HepG2 (cell line): ENCODE data around the gene GKN1. TPM values are rescaled to one million over a fixed set of nuclear protein-coding genes. Genes with fewer than 3 reads are reported as not detected.

Source experiments
- CREM ChIP-seq, 2 experiments: sonication (generic) in 1 of 2; formaldehyde crosslinking in 1 of 2; IDR thresholded peaks; 2 replicates each; pipeline versions ENCODE4 v1.4.0 to v1.6.1; 2016 to 2020; ENCODE audit warnings: antibody characterized with exemption in 1 of 2, mild to moderate bottlenecking in 1 of 2, missing genetic modification reagents in 1 of 2
- GATAD2A ChIP-seq: IDR thresholded peaks from 2 replicates; pipeline ENCODE4 v1.6.1; 2016
- GZF1 ChIP-seq: sonication (generic); formaldehyde crosslinking; IDR thresholded peaks from 2 replicates; pipeline ENCODE4 v1.5.1; 2020; ENCODE audit warnings: mild to moderate bottlenecking, missing genetic modification reagents
- MAZ ChIP-seq, 2 experiments: sonication (generic) in 1 of 2; formaldehyde crosslinking in 1 of 2; IDR thresholded peaks; 2 replicates each; pipeline versions ENCODE4 v1.5.0 to v1.6.1; 2012 to 2020; ENCODE audit warnings: low read depth in 2 of 2, mild to moderate bottlenecking in 2 of 2, borderline replicate concordance in 1 of 2, improper control_type of control experiment in 1 of 2, low read length in 1 of 2, missing genetic modification reagents in 1 of 2, moderate library complexity in 1 of 2
- MEIS2 ChIP-seq: sonication (generic); formaldehyde crosslinking; IDR thresholded peaks from 2 replicates; pipeline ENCODE4 v1.9.0; 2021; ENCODE audit warnings: mild to moderate bottlenecking, missing genetic modification reagents
- MYC ChIP-seq: sonication (generic); formaldehyde crosslinking; IDR thresholded peaks from 2 replicates; pipeline ENCODE4 v1.9.0; 2021; ENCODE audit warnings: missing genetic modification reagents, borderline replicate concordance
- NCOA5 ChIP-seq: sonication (generic); formaldehyde crosslinking; IDR thresholded peaks from 2 replicates; pipeline ENCODE4 v1.4.0; 2020; ENCODE audit warnings: missing genetic modification reagents
- NFKBIZ ChIP-seq: IDR thresholded peaks from 2 replicates; pipeline ENCODE4 v1.6.1; 2018; ENCODE audit warnings: missing genetic modification reagents, missing compliant biosample characterization
- SALL2 ChIP-seq: sonication (generic); formaldehyde crosslinking; IDR thresholded peaks from 2 replicates; pipeline ENCODE4 v1.8.1; 2023; ENCODE audit warnings: mild to moderate bottlenecking, missing genetic modification reagents, inconsistent platforms
- SMC3 ChIP-seq: IDR thresholded peaks from 2 replicates; pipeline ENCODE4 v1.6.1; 2011; ENCODE audit warnings: low read length, improper control_type of control experiment
- THAP9 ChIP-seq: sonication (generic); formaldehyde crosslinking; IDR thresholded peaks from 2 replicates; pipeline ENCODE4; 2020; ENCODE audit warnings: missing genetic modification reagents, mild to moderate bottlenecking, borderline replicate concordance
- ZNF264 ChIP-seq: sonication (generic); formaldehyde crosslinking; IDR thresholded peaks from 2 replicates; pipeline ENCODE4 v1.4.0; 2020; ENCODE audit warnings: missing genetic modification reagents
- ZNF337 ChIP-seq: sonication (generic); formaldehyde crosslinking; IDR thresholded peaks from 2 replicates; pipeline ENCODE4 v1.5.1; 2020; ENCODE audit warnings: missing genetic modification reagents, low read depth, mild to moderate bottlenecking, borderline replicate concordance
- ZNF484 ChIP-seq: sonication (generic); formaldehyde crosslinking; IDR thresholded peaks from 2 replicates; pipeline ENCODE4 v1.5.1; 2020; ENCODE audit warnings: mild to moderate bottlenecking, low read depth, missing genetic modification reagents, borderline replicate concordance
- ZNF547 ChIP-seq: sonication (generic); formaldehyde crosslinking; IDR thresholded peaks from 2 replicates; pipeline ENCODE4 v1.5.1; 2020; ENCODE audit warnings: mild to moderate bottlenecking, missing genetic modification reagents
- ZNF564 ChIP-seq: sonication (generic); formaldehyde crosslinking; IDR thresholded peaks from 2 replicates; pipeline ENCODE4 v1.8.1; 2023; ENCODE audit warnings: mild to moderate bottlenecking, missing genetic modification reagents
- ZNF7 ChIP-seq: IDR thresholded peaks from 2 replicates; pipeline ENCODE4 v1.6.1; 2016; ENCODE audit warnings: missing biosample characterization, missing genetic modification reagents
- ZNF737 ChIP-seq: sonication (generic); formaldehyde crosslinking; IDR thresholded peaks from 2 replicates; pipeline ENCODE4 v1.5.0; 2020; ENCODE audit warnings: missing genetic modification reagents, mild to moderate bottlenecking, borderline replicate concordance
- polyA plus RNA-seq, 8 experiments: library from polyadenylated mRNA; depleted of rRNA in 3 of 8; stranded (reverse) in 7 of 8; unstranded in 1 of 8; fragments of >200 nt; fragmentation: Illumina TruSeq in 4 of 8; extraction: Trizol in 4 of 8; gene quantifications; 2 replicates each; pipeline versions ENCODE4 v1.2.1 to v1.2.3, GENCODE V29; 2011 to 2016; ENCODE audit warnings: low read depth in 4 of 8, missing spikeins in 1 of 8, mixed read lengths in 1 of 8; ENCODE audit not compliant: insufficient read depth in 1 of 8
- total RNA-seq, 5 experiments: library from RNA; depleted of rRNA; stranded (reverse); fragments of >200 nt; fragmentation: Illumina TruSeq; extraction: Trizol; gene quantifications; 2 replicates each; pipeline ENCODE4 v1.2.3, GENCODE V29; 2016; ENCODE audit warnings: low read depth in 1 of 5
- TF ChIP-seq, protein P1 (sequence below): sonication (generic); formaldehyde crosslinking; IDR thresholded peaks from 2 replicates; pipeline ENCODE4 v1.4.0; 2020; ENCODE audit warnings: missing genetic modification reagents
- TF ChIP-seq, protein P2 (sequence below): IDR thresholded peaks from 2 replicates; pipeline ENCODE4 v1.6.1; 2016; ENCODE audit warnings: control low read depth
- TF ChIP-seq, protein P3 (sequence below): sonication (generic); formaldehyde crosslinking; IDR thresholded peaks from 2 replicates; pipeline ENCODE4 v1.9.0; 2022; ENCODE audit warnings: missing genetic modification reagents, mild to moderate bottlenecking, borderline replicate concordance

Gene GKN1
- total and polyA plus RNA-seq, 2 of the 13 experiments (the other 11 are each of a cell fraction or from before 2014, with no cell fraction given), result not detected

- TF ChIP-seq, protein P1, sequence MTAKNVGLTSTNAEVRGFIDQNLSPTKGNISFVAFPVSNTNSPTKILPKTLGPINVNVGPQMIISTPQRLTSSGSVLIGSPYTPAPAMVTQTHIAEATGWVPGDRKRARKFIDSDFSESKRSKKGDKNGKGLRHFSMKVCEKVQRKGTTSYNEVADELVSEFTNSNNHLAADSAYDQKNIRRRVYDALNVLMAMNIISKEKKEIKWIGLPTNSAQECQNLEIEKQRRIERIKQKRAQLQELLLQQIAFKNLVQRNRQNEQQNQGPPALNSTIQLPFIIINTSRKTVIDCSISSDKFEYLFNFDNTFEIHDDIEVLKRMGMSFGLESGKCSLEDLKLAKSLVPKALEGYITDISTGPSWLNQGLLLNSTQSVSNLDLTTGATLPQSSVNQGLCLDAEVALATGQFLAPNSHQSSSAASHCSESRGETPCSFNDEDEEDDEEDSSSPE (CRISPR knock-in tag), result no peak; the same call in 1 of the 2 replicates
- TF ChIP-seq GATAD2A (CRISPR knock-in tag) (0 out of 2 replicates have a peak, but pooled peaks have one; percentile 21), ZNF7 (CRISPR knock-in tag) (no peak), NFKBIZ (no peak), GZF1 (no peak), CREM (IDR thresholded peaks at IDR 0.05) (no peak), CREM (CRISPR knock-in tag; IDR thresholded peaks at IDR 0.05) (no peak), ZNF264 (CRISPR knock-in tag) (no peak), ZNF547 (CRISPR knock-in tag) (peak; percentile 60; the same call in 1 of the 2 replicates), ZNF564 (CRISPR knock-in tag) (0 out of 2 replicates have a peak, but pooled peaks have one; percentile 48), MEIS2 (CRISPR knock-in tag) (no peak), SALL2 (CRISPR knock-in tag) (no peak), THAP9 (peak; percentile 51; the same call in 1 of the 2 replicates), MAZ (IDR thresholded peaks at IDR 0.05; ENCODE audit: borderline replicate concordance, low read depth, low read length) (no peak), MAZ (CRISPR knock-in tag; IDR thresholded peaks at IDR 0.05; ENCODE audit: low read depth) (no peak), NCOA5 (CRISPR knock-in tag) (no peak), ZNF337 (CRISPR knock-in tag) (no peak), MYC (CRISPR knock-in tag) (peak; percentile 17; the same call in 1 of the 2 replicates), ZNF737 (CRISPR knock-in tag) (no peak), ZNF484 (CRISPR knock-in tag) (no peak), SMC3 (peak; percentile 80)
- TF ChIP-seq, protein P2, sequence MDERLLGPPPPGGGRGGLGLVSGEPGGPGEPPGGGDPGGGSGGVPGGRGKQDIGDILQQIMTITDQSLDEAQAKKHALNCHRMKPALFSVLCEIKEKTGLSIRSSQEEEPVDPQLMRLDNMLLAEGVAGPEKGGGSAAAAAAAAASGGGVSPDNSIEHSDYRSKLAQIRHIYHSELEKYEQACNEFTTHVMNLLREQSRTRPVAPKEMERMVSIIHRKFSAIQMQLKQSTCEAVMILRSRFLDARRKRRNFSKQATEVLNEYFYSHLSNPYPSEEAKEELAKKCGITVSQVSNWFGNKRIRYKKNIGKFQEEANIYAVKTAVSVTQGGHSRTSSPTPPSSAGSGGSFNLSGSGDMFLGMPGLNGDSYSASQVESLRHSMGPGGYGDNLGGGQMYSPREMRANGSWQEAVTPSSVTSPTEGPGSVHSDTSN (CRISPR knock-in tag), result no peak
- TF ChIP-seq, protein P3, sequence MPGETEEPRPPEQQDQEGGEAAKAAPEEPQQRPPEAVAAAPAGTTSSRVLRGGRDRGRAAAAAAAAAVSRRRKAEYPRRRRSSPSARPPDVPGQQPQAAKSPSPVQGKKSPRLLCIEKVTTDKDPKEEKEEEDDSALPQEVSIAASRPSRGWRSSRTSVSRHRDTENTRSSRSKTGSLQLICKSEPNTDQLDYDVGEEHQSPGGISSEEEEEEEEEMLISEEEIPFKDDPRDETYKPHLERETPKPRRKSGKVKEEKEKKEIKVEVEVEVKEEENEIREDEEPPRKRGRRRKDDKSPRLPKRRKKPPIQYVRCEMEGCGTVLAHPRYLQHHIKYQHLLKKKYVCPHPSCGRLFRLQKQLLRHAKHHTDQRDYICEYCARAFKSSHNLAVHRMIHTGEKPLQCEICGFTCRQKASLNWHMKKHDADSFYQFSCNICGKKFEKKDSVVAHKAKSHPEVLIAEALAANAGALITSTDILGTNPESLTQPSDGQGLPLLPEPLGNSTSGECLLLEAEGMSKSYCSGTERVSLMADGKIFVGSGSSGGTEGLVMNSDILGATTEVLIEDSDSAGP, result peak; percentile 40; the same call in 1 of the 2 replicates
Observed at GRCh38 chr2:68943581-68944568, 30.6 kb upstream of the GKN1 start (continued).
